PFSK-1 (cell line): ENCODE measurements around the gene CYTH1.

Experiments used
- POLR2AphosphoS5 ChIP-seq: IDR thresholded peaks from 2 replicates; pipeline ENCODE4 v1.6.1; 2012; ENCODE audit warnings: low read depth, mild to moderate bottlenecking, control low read depth, low read length, moderate library complexity
- SIN3A ChIP-seq: IDR thresholded peaks from 2 replicates; pipeline ENCODE4 v1.6.1; 2012; ENCODE audit warnings: mild to moderate bottlenecking, low read length, moderate library complexity, borderline replicate concordance; ENCODE audit not compliant: insufficient read depth
- TAF1 ChIP-seq: IDR thresholded peaks from 2 replicates; pipeline ENCODE4 v1.6.1; 2012; ENCODE audit warnings: low read length, control low read depth, borderline replicate concordance; ENCODE audit not compliant: insufficient read depth
- TF ChIP-seq, protein P1 (sequence below), 2 experiments: IDR thresholded peaks; 2 replicates each; pipeline versions ENCODE4 v1.6.1 to v1.8.0; 2011 to 2012; ENCODE audit warnings: low read depth in 2 of 2, low read length in 2 of 2, control low read depth in 1 of 2, inconsistent platforms in 1 of 2, mild to moderate bottlenecking in 1 of 2, moderate library complexity in 1 of 2; ENCODE audit not compliant: insufficient read depth in 1 of 2

DNA sequence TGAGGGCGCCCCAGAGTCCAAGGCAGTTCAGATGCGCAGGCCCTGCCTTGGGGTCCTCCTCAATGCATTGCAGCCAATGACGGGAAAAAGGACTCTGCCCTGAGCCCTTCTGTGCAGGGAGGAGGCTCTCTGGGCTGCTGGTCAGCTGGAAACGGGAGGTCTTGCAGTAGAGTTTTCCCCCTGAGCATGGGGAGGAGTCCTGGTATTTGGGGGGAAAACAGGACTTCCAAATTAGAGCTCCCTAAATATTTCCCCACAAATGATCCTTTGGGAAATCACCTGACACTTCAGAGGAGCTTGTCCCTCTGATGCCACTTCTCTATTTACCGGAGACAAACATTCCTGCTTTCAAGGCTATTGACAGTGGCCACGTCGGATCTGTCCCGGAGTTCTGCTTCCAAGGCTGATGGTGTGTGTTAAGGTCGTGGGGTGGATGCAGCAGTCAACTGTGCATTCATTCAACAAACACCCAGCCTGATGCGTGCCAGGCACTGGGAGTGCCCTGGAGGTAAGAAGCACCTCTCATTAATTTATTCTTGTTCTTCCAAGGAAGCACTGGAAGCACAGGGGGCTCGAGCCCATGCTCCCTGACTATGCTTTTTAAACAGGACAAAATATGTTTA lies 131.9 kb downstream of the CYTH1 start:
- TF ChIP-seq TAF1 (no peak), SIN3A (no peak), POLR2AphosphoS5 (no peak)
- TF ChIP-seq, protein P1, sequence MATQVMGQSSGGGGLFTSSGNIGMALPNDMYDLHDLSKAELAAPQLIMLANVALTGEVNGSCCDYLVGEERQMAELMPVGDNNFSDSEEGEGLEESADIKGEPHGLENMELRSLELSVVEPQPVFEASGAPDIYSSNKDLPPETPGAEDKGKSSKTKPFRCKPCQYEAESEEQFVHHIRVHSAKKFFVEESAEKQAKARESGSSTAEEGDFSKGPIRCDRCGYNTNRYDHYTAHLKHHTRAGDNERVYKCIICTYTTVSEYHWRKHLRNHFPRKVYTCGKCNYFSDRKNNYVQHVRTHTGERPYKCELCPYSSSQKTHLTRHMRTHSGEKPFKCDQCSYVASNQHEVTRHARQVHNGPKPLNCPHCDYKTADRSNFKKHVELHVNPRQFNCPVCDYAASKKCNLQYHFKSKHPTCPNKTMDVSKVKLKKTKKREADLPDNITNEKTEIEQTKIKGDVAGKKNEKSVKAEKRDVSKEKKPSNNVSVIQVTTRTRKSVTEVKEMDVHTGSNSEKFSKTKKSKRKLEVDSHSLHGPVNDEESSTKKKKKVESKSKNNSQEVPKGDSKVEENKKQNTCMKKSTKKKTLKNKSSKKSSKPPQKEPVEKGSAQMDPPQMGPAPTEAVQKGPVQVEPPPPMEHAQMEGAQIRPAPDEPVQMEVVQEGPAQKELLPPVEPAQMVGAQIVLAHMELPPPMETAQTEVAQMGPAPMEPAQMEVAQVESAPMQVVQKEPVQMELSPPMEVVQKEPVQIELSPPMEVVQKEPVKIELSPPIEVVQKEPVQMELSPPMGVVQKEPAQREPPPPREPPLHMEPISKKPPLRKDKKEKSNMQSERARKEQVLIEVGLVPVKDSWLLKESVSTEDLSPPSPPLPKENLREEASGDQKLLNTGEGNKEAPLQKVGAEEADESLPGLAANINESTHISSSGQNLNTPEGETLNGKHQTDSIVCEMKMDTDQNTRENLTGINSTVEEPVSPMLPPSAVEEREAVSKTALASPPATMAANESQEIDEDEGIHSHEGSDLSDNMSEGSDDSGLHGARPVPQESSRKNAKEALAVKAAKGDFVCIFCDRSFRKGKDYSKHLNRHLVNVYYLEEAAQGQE (IDR thresholded peaks at IDR 0.05; ENCODE audit: insufficient read depth in 1 of 2, low read depth in 2 of 2, low read length in 2 of 2) = no peak
